ENCODE measurements around the gene ZNF467. TPM values are rescaled to one million over a fixed set of nuclear protein-coding genes. Genes with fewer than 3 reads are reported as not detected.
A peak's percentile ranks its signal among the peaks of the same experiment; 100 is the strongest.

The ZNF467 gene
- polyA plus RNA-seq, 1 donor: 6.0 TPM

DNA sequence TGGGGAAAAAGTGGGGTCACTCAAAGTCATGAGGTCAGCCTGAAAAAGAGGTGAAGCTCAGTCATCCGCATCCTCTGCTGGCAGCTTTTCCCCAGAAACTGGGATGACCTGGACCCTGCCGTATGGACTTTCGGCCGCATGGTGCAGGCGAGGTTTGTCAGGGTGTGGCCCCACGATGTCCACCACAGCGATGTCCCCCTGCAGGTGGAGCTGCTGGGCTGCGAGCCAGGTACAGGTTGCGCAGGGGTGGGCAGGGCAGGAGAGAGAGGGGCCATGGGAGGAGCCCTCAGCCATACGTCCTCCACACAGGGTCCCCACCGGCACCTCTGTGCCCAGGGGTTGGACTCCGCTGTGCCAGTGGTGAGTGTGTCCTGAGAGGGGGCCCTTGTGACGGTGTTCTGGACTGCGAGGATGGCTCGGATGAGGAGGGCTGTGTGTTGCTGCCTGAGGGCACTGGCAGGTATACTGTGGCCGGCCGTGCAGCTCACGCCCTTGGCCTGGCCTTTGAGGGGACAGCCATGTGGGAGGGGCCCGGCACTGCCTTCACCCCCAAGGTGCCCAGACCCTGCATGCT lies 23.0 kb upstream of the ZNF467 start:
- no peak for DNase-seq
- Histone ChIP-seq H3K36me3 (ENCODE audit: control insufficient read depth, insufficient read depth, low read length) (no peaks in the 10 kb centered on the region), H3K27me3 (ENCODE audit: control insufficient read depth, insufficient read depth, low read length) (peaks cover 19% of the 10 kb centered on the region), H3K4me3 (ENCODE audit: low read length) (no peak overlapping the region), H3K27ac (ENCODE audit: low read length) (no peak overlapping the region), H3K4me1 (ENCODE audit: control insufficient read depth, insufficient read depth, low read length) (no peaks in the 10 kb centered on the region), H3K9me3 (ENCODE audit: control insufficient read depth, low read depth, low read length) (no peaks in the 10 kb centered on the region)
- WGBS (ENCODE audit: insufficient coverage, low lambda C conversion rate): no CpG with 5 or more reads among the region's 19 CpGs

DNA sequence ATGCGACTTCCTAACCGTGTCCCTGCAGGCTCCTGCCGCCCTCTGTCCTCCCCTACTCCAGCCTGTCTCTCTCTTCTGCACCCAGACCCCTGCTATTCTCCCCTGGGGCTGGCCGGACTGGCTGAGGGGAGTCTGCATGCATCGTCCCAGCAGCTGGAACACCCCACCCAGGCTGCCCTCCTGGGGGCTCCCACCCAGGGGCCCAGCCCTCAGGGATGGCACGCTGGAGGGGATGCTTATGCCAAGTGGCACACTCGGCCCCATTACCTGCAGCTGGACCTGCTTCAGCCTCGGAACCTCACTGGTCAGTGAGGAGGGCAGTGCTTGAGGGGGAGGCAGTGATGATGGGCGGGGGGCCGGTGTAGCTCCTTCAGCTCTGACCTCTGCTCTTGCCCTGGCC lies 21.7 kb upstream of the ZNF467 start:
- no CpG with 5 or more reads among the region's 10 CpGs for WGBS (ENCODE audit: insufficient coverage, low lambda C conversion rate)
- Histone ChIP-seq H3K4me3 (ENCODE audit: low read length) (no peak overlapping the region), H3K27ac (ENCODE audit: low read length) (no peak overlapping the region), H3K9me3 (ENCODE audit: control insufficient read depth, low read depth, low read length) (no peaks in the 10 kb centered on the region), H3K4me1 (ENCODE audit: control insufficient read depth, insufficient read depth, low read length) (no peaks in the 10 kb centered on the region), H3K27me3 (ENCODE audit: control insufficient read depth, insufficient read depth, low read length) (peaks cover 29% of the 10 kb centered on the region), H3K36me3 (ENCODE audit: control insufficient read depth, insufficient read depth, low read length) (no peaks in the 10 kb centered on the region)
- no peak for DNase-seq

DNA sequence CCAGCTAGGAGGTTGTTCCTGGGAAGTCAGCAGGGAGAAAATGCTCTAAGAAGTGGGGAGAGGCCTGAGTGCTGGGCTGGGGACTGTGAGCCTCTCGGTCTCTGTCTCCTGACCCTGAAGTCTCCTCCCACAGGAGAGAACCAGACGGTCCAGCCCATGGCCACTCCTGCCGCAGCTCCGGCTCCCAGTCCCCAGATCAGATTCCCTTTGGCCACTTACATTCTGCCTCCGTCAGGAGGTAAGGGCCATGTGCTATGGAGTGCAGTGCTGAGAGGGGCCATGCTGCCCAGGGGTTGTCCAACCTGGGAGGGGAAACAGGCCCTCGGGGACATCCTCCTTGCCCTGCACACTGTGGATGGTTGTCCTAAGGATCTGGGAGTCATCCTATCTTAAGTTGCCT lies 21.3 kb upstream of the ZNF467 start:
- no CpG with 5 or more reads among the region's 6 CpGs for WGBS (ENCODE audit: insufficient coverage, low lambda C conversion rate)
- Histone ChIP-seq H3K4me1 (ENCODE audit: control insufficient read depth, insufficient read depth, low read length) (no peaks in the 10 kb centered on the region), H3K27me3 (ENCODE audit: control insufficient read depth, insufficient read depth, low read length) (peaks cover 34% of the 10 kb centered on the region)

DNA sequence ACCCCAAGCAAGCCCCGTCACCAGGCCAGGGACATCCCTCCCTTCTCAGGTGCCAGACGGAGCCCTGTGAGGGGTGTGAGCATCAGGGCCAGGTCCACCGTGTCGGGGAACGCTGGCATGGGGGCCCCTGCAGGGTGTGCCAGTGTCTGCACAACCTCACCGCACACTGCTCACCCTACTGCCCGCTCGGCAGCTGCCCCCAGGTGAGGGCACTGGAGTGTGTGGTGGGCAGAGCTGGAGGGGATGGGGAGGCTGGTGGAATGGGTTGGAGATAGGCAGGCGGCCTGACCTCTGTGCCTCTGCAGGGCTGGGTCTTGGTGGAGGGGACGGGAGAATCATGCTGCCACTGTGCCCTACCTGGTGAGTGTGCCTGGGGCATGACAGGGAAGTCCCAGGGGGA lies 19.9 kb upstream of the ZNF467 start:
- H3K36me3 ChIP-seq (ENCODE audit: control insufficient read depth, insufficient read depth, low read length): no peaks in the 10 kb centered on the region
- peaks cover 48% of the 10 kb centered on the region for H3K27me3 ChIP-seq (ENCODE audit: control insufficient read depth, insufficient read depth, low read length)
- no peaks in the 10 kb centered on the region for H3K4me1 ChIP-seq (ENCODE audit: control insufficient read depth, insufficient read depth, low read length)
- H3K27ac ChIP-seq (ENCODE audit: low read length): no peak overlapping the region
- H3K9me3 ChIP-seq (ENCODE audit: control insufficient read depth, low read depth, low read length): no peaks in the 10 kb centered on the region
- DNase-seq: no peak
- no CpG with 5 or more reads among the region's 10 CpGs for WGBS (ENCODE audit: insufficient coverage, low lambda C conversion rate)
- no peak overlapping the region for H3K4me3 ChIP-seq (ENCODE audit: low read length)

More for the DNA sequence above, 21.3 kb upstream of the ZNF467 start:
- DNase-seq: no peak
- Histone ChIP-seq H3K36me3 (ENCODE audit: control insufficient read depth, insufficient read depth, low read length) (no peaks in the 10 kb centered on the region), H3K27ac (ENCODE audit: low read length) (no peak overlapping the region), H3K9me3 (ENCODE audit: control insufficient read depth, low read depth, low read length) (no peaks in the 10 kb centered on the region), H3K4me3 (ENCODE audit: low read length) (no peak overlapping the region)

DNA sequence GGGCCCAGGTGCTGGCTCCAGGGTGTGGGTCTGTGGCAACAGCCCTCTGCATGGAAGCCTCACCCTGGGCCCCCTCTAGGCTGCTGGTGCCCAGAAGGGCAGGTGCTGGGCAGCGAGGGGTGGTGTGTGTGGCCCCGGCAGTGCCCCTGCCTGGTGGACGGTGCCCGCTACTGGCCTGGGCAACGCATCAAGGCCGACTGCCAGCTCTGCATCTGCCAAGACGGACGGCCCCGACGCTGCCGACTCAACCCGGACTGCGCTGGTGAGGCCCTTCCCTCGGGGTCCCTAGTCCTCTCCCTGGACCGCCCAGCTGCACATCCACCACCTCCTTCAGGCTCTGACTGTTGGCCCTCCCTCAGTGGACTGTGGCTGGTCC lies 18.8 kb upstream of the ZNF467 start:
- DNase-seq: no peak
- Histone ChIP-seq H3K4me1 (ENCODE audit: control insufficient read depth, insufficient read depth, low read length) (no peaks in the 10 kb centered on the region), H3K9me3 (ENCODE audit: control insufficient read depth, low read depth, low read length) (no peaks in the 10 kb centered on the region), H3K27ac (ENCODE audit: low read length) (no peak overlapping the region), H3K27me3 (ENCODE audit: control insufficient read depth, insufficient read depth, low read length) (peaks cover 58% of the 10 kb centered on the region), H3K36me3 (ENCODE audit: control insufficient read depth, insufficient read depth, low read length) (no peaks in the 10 kb centered on the region), H3K4me3 (ENCODE audit: low read length) (no peak overlapping the region)
- no CpG with 5 or more reads among the region's 15 CpGs for WGBS (ENCODE audit: insufficient coverage, low lambda C conversion rate)

DNA sequence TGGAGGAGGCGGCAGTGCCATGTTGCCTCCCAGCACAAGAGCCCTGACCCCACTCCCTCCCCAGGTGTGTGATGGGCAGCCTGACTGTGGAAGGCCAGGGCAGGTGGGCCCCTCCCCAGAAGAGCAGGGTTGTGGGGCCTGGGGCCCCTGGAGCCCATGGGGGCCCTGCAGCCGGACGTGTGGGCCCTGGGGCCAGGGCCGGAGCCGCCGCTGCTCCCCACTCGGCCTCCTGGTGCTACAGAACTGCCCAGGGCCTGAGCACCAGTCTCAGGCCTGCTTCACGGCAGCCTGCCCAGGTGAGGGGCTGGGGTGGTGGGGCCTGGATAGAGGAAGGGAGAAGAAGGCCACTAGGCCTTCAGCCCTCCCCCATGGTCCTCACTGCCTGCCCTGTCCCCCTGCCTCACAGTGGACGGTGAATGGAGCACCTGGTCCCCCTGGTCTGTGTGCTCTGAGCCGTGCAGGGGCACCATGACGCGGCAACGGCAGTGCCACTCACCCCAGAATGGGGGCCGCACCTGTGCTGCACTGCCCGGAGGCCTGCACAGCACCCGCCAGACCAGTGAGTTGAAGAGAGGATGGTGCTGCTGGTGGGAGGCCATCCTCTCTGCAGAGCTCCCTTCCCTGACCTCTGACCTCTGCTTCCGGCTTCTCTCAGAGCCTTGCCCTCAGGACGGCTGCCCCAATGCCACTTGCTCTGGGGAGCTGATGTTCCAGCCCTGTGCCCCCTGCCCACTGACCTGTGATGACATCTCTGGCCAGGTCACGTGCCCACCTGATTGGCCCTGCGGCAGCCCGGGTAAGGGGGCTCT lies 18.2 kb upstream of the ZNF467 start:
- no CpG with 5 or more reads among the region's 21 CpGs for WGBS (ENCODE audit: insufficient coverage, low lambda C conversion rate)
- no peaks in the 10 kb centered on the region for H3K9me3 ChIP-seq (ENCODE audit: control insufficient read depth, low read depth, low read length)
- no peak overlapping the region for H3K4me3 ChIP-seq (ENCODE audit: low read length)
- no peak overlapping the region for H3K27ac ChIP-seq (ENCODE audit: low read length)
- no peak for DNase-seq
- no peaks in the 10 kb centered on the region for H3K36me3 ChIP-seq (ENCODE audit: control insufficient read depth, insufficient read depth, low read length)
- peaks cover 62% of the 10 kb centered on the region for H3K27me3 ChIP-seq (ENCODE audit: control insufficient read depth, insufficient read depth, low read length)
- H3K4me1 ChIP-seq (ENCODE audit: control insufficient read depth, insufficient read depth, low read length): no peaks in the 10 kb centered on the region

DNA sequence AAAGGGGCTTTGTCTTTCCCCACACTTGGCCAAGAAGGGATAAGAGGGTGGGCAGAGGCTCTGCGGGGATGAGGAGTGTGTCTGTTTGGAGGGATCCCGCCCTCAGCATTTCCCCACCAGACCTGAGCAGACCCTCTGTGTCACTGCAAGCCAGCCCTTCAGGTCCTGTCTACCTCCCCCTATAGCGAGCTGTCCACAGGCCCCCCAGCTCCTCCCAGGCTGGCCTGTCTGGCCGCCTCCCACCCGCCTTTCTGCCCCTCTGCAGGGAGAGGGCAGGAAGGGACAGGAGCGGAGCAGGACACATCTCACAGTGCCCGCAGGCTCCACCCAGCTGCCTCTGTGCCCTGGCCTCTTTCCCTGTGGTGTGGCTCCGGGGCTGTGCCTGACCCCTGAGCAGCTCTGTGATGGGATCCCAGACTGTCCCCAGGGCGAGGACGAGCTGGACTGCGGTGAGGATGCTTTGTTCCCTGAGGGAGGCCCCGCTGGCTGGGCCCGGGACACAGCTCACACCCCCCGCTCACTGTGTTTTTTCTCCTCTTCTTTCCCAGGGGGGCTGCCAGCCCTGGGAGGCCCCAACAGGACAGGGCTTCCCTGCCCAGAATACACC lies 17.5 kb upstream of the ZNF467 start:
- no peak for DNase-seq
- peaks cover 62% of the 10 kb centered on the region for H3K27me3 ChIP-seq (ENCODE audit: control insufficient read depth, insufficient read depth, low read length)
- no CpG with 5 or more reads among the region's 14 CpGs for WGBS (ENCODE audit: insufficient coverage, low lambda C conversion rate)
- no peak overlapping the region for H3K4me3 ChIP-seq (ENCODE audit: low read length)
- no peak overlapping the region for H3K27ac ChIP-seq (ENCODE audit: low read length)
- no peaks in the 10 kb centered on the region for H3K9me3 ChIP-seq (ENCODE audit: control insufficient read depth, low read depth, low read length)
- no peaks in the 10 kb centered on the region for H3K36me3 ChIP-seq (ENCODE audit: control insufficient read depth, insufficient read depth, low read length)
- H3K4me1 ChIP-seq (ENCODE audit: control insufficient read depth, insufficient read depth, low read length): no peaks in the 10 kb centered on the region

DNA sequence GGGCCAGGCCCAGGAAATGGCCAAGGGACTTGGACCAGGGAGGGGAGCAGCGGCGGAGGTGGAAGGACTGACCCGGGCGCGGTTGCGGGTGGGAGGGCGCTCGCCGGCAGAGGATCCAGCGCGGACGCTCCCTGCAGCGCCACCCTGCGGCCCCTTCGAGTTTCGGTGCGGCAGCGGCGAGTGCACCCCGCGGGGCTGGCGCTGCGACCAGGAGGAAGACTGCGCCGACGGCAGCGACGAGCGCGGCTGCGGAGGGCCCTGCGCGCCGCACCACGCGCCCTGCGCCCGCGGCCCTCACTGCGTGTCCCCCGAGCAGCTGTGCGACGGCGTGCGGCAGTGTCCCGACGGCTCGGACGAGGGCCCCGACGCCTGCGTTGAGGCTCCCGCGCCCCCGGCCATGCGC lies 16.8 kb upstream of the ZNF467 start:
- no CpG with 5 or more reads among the region's 56 CpGs for WGBS (ENCODE audit: insufficient coverage, low lambda C conversion rate)
- no peaks in the 10 kb centered on the region for H3K36me3 ChIP-seq (ENCODE audit: control insufficient read depth, insufficient read depth, low read length)
- peaks cover 60% of the 10 kb centered on the region for H3K27me3 ChIP-seq (ENCODE audit: control insufficient read depth, insufficient read depth, low read length)
- H3K27ac ChIP-seq (ENCODE audit: low read length): no peak overlapping the region
- DNase-seq: peak in 1 of 2 donors; percentile 14
- H3K9me3 ChIP-seq (ENCODE audit: control insufficient read depth, low read depth, low read length): no peaks in the 10 kb centered on the region
- H3K4me3 ChIP-seq (ENCODE audit: low read length): no peak overlapping the region
- no peaks in the 10 kb centered on the region for H3K4me1 ChIP-seq (ENCODE audit: control insufficient read depth, insufficient read depth, low read length)

DNA sequence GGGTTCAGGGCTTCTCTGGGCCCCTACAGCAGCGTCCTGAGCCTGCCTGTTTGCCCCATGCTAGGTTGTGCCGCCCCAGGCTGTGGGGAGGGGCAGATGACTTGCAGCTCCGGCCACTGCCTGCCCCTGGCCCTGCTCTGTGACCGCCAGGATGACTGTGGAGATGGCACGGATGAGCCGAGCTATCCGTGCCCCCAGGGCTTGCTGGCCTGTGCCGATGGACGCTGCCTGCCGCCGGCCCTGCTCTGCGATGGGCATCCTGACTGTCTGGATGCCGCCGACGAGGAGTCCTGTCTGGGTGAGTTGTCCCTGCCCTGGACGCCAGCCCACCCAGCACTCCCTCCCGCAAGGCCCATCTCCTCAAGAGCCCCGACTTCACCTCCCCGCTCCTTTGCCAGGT lies 15.7 kb upstream of the ZNF467 start:
- no CpG with 5 or more reads among the region's 19 CpGs for WGBS (ENCODE audit: insufficient coverage, low lambda C conversion rate)
- H3K27me3 ChIP-seq (ENCODE audit: control insufficient read depth, insufficient read depth, low read length): peaks cover 53% of the 10 kb centered on the region
- DNase-seq: no peak
- H3K4me1 ChIP-seq (ENCODE audit: control insufficient read depth, insufficient read depth, low read length): no peaks in the 10 kb centered on the region
- no peak overlapping the region for H3K27ac ChIP-seq (ENCODE audit: low read length)
- no peaks in the 10 kb centered on the region for H3K9me3 ChIP-seq (ENCODE audit: control insufficient read depth, low read depth, low read length)
- no peak overlapping the region for H3K4me3 ChIP-seq (ENCODE audit: low read length)
- H3K36me3 ChIP-seq (ENCODE audit: control insufficient read depth, insufficient read depth, low read length): no peaks in the 10 kb centered on the region

DNA sequence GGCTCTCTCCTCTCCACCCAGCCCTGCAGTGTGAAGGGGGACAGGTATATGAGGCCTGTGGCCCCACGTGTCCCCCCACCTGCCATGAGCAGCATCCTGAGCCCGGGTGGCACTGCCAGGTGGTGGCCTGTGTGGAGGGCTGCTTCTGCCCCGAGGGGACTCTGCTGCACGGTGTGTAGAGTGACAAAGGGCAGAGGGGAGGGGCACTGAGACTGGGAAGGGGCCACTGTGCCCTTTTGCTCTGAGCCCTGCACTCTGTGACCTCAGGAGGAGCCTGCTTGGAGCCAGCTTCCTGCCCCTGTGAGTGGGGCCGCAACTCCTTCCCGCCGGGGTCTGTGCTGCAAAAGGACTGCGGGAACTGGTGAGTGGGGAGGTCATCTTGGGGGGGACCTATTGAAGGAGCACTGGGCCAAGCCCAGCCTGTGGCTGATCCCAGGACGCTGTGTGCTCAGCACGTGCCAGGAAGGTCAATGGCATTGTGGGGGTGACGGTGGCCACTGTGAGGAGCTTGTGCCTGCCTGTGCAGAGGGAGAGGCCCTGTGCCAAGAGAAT lies 15.0 kb upstream of the ZNF467 start:
- H3K27ac ChIP-seq (ENCODE audit: low read length): no peak overlapping the region
- no peaks in the 10 kb centered on the region for H3K9me3 ChIP-seq (ENCODE audit: control insufficient read depth, low read depth, low read length)
- DNase-seq: no peak
- no CpG with 5 or more reads among the region's 11 CpGs for WGBS (ENCODE audit: insufficient coverage, low lambda C conversion rate)
- peaks cover 53% of the 10 kb centered on the region for H3K27me3 ChIP-seq (ENCODE audit: control insufficient read depth, insufficient read depth, low read length)
- H3K4me1 ChIP-seq (ENCODE audit: control insufficient read depth, insufficient read depth, low read length): no peaks in the 10 kb centered on the region
- H3K36me3 ChIP-seq (ENCODE audit: control insufficient read depth, insufficient read depth, low read length): no peaks in the 10 kb centered on the region
- H3K4me3 ChIP-seq (ENCODE audit: low read length): no peak overlapping the region
